H9 (cell line): ENCODE results near the gene BLTP3A. TPM values are rescaled to one million over a fixed set of nuclear protein-coding genes. Genes with fewer than 3 reads are reported as not detected.
"Not testable (repeated sequence)": the region's sequence is repeated elsewhere in the genome, so short reads cannot be mapped to it uniquely, and the experiment has no call there.

Source experiments
- DNase-seq: peaks from one replicate; pipeline ENCODE4 v3.0.0-alpha.2; 2017
- H2AFZ ChIP-seq: one replicate; pipeline ENCODE4 v1.6.1; 2013; ENCODE audit warnings: mild to moderate bottlenecking, low read length, control low read depth, moderate library complexity
- H2AK5ac ChIP-seq: 2 replicates; pipeline ENCODE4 v1.6.1; 2013; ENCODE audit warnings: low read length, control low read depth, mixed read lengths; ENCODE audit not compliant: insufficient read length
- H2BK120ac ChIP-seq: one replicate; pipeline ENCODE4 v1.6.1; 2013; ENCODE audit warnings: low read depth, mild to moderate bottlenecking, low read length, control low read depth, inconsistent platforms; ENCODE audit not compliant: poor library complexity, severe bottlenecking
- H2BK12ac ChIP-seq: 2 replicates; pipeline ENCODE4 v1.6.1; 2013; ENCODE audit warnings: low read length, control low read depth, mixed read lengths, low read depth; ENCODE audit not compliant: insufficient read length
- H2BK15ac ChIP-seq: 2 replicates; pipeline ENCODE4 v1.6.1; 2013; ENCODE audit warnings: low read depth, low read length, control low read depth
- H2BK20ac ChIP-seq: one replicate; pipeline ENCODE4 v1.6.1; 2013; ENCODE audit warnings: low read depth, mild to moderate bottlenecking, low read length, control low read depth, inconsistent platforms; ENCODE audit not compliant: poor library complexity, severe bottlenecking
- H2BK5ac ChIP-seq: 2 replicates; pipeline ENCODE4 v1.6.1; 2013; ENCODE audit warnings: low read length, control low read depth, mixed read lengths; ENCODE audit not compliant: insufficient read length
- H3K14ac ChIP-seq: 2 replicates; pipeline ENCODE4 v1.6.1; 2013; ENCODE audit warnings: low read length, control low read depth; ENCODE audit not compliant: insufficient read depth
- H3K18ac ChIP-seq: 2 replicates; pipeline ENCODE4 v1.6.1; 2013; ENCODE audit warnings: low read depth, mild to moderate bottlenecking, mixed read lengths, low read length, control low read depth; ENCODE audit not compliant: insufficient read length
- H3K23ac ChIP-seq: 2 replicates; pipeline ENCODE4 v1.6.1; 2013; ENCODE audit warnings: low read length, control low read depth, mixed read lengths, low read depth; ENCODE audit not compliant: insufficient read length
- H3K23me2 ChIP-seq: 2 replicates; pipeline ENCODE4 v1.6.1; 2013; ENCODE audit warnings: low read depth, mild to moderate bottlenecking, mixed read lengths, low read length, control low read depth; ENCODE audit not compliant: insufficient read length, poor library complexity, severe bottlenecking
- H3K27ac ChIP-seq: 2 replicates; pipeline ENCODE4 v1.5.1; 2013; ENCODE audit warnings: low read length, control low read depth, mixed read lengths, low read depth; ENCODE audit not compliant: insufficient read length
- H3K27me3 ChIP-seq: 2 replicates; pipeline ENCODE4 v1.6.1; 2013; ENCODE audit warnings: low read length, control low read depth, inconsistent platforms; ENCODE audit not compliant: insufficient read depth
- H3K4ac ChIP-seq: 2 replicates; pipeline ENCODE4 v1.6.1; 2013; ENCODE audit warnings: low read depth, mild to moderate bottlenecking, control low read depth, inconsistent platforms, low read length, moderate library complexity
- H3K4me1 ChIP-seq: 2 replicates; pipeline ENCODE4 v1.6.1; 2013; ENCODE audit warnings: low read length, control low read depth, inconsistent platforms; ENCODE audit not compliant: insufficient read depth
- H3K4me2 ChIP-seq: 2 replicates; pipeline ENCODE4 v1.6.1; 2013; ENCODE audit warnings: low read length, control low read depth, mixed read lengths; ENCODE audit not compliant: insufficient read length, insufficient read depth
- H3K56ac ChIP-seq: 2 replicates; pipeline ENCODE4 v1.6.1; 2013; ENCODE audit warnings: low read depth, mild to moderate bottlenecking, mixed read lengths, low read length, control low read depth; ENCODE audit not compliant: insufficient read length
- H3K79me1 ChIP-seq: 2 replicates; pipeline ENCODE4 v1.6.1; 2013; ENCODE audit warnings: low read depth, mild to moderate bottlenecking, moderate library complexity, low read length, control low read depth, inconsistent platforms; ENCODE audit not compliant: insufficient read depth, poor library complexity, severe bottlenecking
- H3K79me2 ChIP-seq: 2 replicates; pipeline ENCODE4 v1.6.1; 2013; ENCODE audit warnings: low read length, control low read depth, inconsistent platforms; ENCODE audit not compliant: insufficient read depth
- H3K9ac ChIP-seq: 2 replicates; pipeline ENCODE4 v1.6.1; 2013; ENCODE audit warnings: low read length, control low read depth, mixed read lengths; ENCODE audit not compliant: insufficient read length; ENCODE audit errors: extremely low read depth
- H3K9me3 ChIP-seq: one replicate; pipeline ENCODE4 v1.6.1; 2013; ENCODE audit warnings: low read depth, low read length, inconsistent platforms; ENCODE audit not compliant: control insufficient read depth
- H3T11ph ChIP-seq: one replicate; pipeline ENCODE4 v1.6.1; 2013; ENCODE audit warnings: mild to moderate bottlenecking, low read length, control low read depth, inconsistent platforms
- H4K20me1 ChIP-seq: one replicate; pipeline ENCODE4 v1.6.1; 2013; ENCODE audit not compliant: control insufficient read depth, insufficient read length, insufficient read depth
- H4K5ac ChIP-seq: 2 replicates; pipeline ENCODE4 v1.6.1; 2013; ENCODE audit warnings: low read depth, mild to moderate bottlenecking, mixed read lengths, low read length, control low read depth; ENCODE audit not compliant: insufficient read length
- H4K8ac ChIP-seq: replicated peaks from 2 replicates; pipeline ENCODE4 v1.6.1; 2013; ENCODE audit warnings: low read length, control low read depth, mixed read lengths, low read depth; ENCODE audit not compliant: insufficient read length
- H4K91ac ChIP-seq: 2 replicates; pipeline ENCODE4 v1.6.1; 2013; ENCODE audit warnings: low read depth, mild to moderate bottlenecking, moderate library complexity, mixed read lengths, low read length, control low read depth; ENCODE audit not compliant: insufficient read length
- H3K27ac Mint-ChIP-seq, 3 experiments: 2 replicates in 2 of 3; 3 replicates in 1 of 3; pipeline ENCODE4 v1.8.0; 2020 to 2021; ENCODE audit warnings: mixed read lengths in 3 of 3, mild to moderate bottlenecking in 1 of 3, moderate library complexity in 1 of 3
- H3K27me3 Mint-ChIP-seq: 2 replicates; pipeline ENCODE4 v1.8.0; 2021; ENCODE audit warnings: low read depth, mild to moderate bottlenecking, moderate library complexity, mixed read lengths
- H3K36me3 Mint-ChIP-seq, 3 experiments: 2 replicates in 2 of 3; 3 replicates in 1 of 3; pipeline ENCODE4 v1.8.0; 2020 to 2021; ENCODE audit warnings: low read depth in 3 of 3, mixed read lengths in 3 of 3; ENCODE audit not compliant: insufficient read depth in 1 of 3
- H3K4me1 Mint-ChIP-seq, 2 experiments: 2 replicates each; pipeline ENCODE4 v1.8.0; 2020; ENCODE audit warnings: mixed read lengths in 2 of 2
- H3K4me3 Mint-ChIP-seq, 2 experiments: 2 replicates in 1 of 2; 3 replicates in 1 of 2; pipeline ENCODE4 v1.8.0; 2020 to 2021; ENCODE audit warnings: mild to moderate bottlenecking in 2 of 2, mixed read lengths in 2 of 2, moderate library complexity in 1 of 2
- H3K9me3 Mint-ChIP-seq, 2 experiments: 2 replicates in 1 of 2; 3 replicates in 1 of 2; pipeline ENCODE4 v1.8.0; 2020; ENCODE audit warnings: mild to moderate bottlenecking in 2 of 2, mixed read lengths in 2 of 2, moderate library complexity in 1 of 2
- CTCF ChIP-seq: fragments of 200-600 bp; sonication (generic); conservative IDR thresholded peaks from 3 replicates; pipeline ENCODE4 v1.8.0; 2021; ENCODE audit warnings: antibody characterized with exemption, mild to moderate bottlenecking
- WGBS: extraction: QIAGEN DNeasy Blood & Tissue Kit; methylation state at CpG from one replicate; pipeline ENCODE4 v1.1.7; 2013; ENCODE audit warnings: missing lambda C conversion rate, low lambda C conversion rate, mixed read lengths; ENCODE audit not compliant: insufficient read length; ENCODE audit errors: extremely low coverage; 5-methylcytosine and 5-hydroxymethylcytosine counted together
- total RNA-seq: library from RNA; stranded (reverse); gene quantifications from 2 replicates; pipeline ENCODE4 v1.2.1, GENCODE V29; 2021

The BLTP3A gene
- total RNA-seq, 1 experiment from 2014 or later = 17.8 TPM

DNA sequence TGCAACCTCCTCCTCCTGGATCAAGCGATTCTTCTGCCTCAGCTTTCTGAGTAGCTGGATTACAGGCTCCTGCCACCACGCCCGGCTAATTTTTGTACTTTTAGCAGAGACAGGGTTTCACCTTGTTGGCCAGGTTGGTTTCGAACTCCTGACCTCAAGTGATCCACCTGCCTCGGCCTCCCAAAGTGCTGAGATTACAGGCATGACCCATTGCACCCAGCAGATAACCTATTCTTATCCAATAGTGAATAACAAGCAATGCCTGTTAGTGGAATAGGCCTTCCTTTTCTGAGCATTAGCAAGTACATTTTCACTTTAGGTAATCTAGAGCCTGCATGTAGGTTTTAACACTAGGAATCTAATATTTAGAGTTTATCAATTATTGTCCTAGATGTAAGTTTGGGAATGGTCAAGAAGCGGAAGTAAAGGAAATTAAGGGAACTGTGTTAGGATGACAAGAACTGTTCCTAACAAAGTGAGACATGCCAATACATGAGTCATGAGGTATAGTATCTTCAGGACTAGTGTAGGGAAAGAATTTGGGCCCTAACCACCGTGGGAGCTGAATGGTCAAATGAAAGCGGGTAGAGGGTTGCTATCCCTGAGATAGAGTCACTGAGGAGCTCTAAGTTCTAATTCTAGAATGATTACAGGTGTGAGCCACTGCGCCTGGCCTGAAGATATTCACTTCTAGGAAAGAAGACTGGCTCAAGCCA is 15.0 kb downstream of the BLTP3A start:
- H3K23me2 ChIP-seq = no peaks in the 10 kb centered on the region
- Mint-ChIP-seq H3K36me3 (no peaks in the 10 kb centered on the region), H3K4me3 (no peak overlapping the region), H3K27ac (peak overlapping the region in 1 of 3 experiments; percentile 79; a peak in 2 of 7 replicates), H3K27me3 (no peaks in the 10 kb centered on the region), H3K9me3 (no peaks in the 10 kb centered on the region), H3K4me1 (peaks cover 0 to 3% of the 10 kb centered on the region in 2 experiments; a peak in 1 of 4 replicates)
- H3K9ac ChIP-seq = no peak overlapping the region
- no peak overlapping the region for H2BK5ac ChIP-seq
- no peaks in the 10 kb centered on the region for H3K9me3 ChIP-seq
- H3K27ac ChIP-seq = no peak overlapping the region
- H2AK5ac ChIP-seq = no peak overlapping the region
- H2BK15ac ChIP-seq = no peak overlapping the region
- no peak overlapping the region for H3T11ph ChIP-seq
- WGBS = no CpG with 5 or more reads among the region's 9 CpGs
- H3K23ac ChIP-seq = no peak overlapping the region
- no peak for DNase-seq
- H3K14ac ChIP-seq = no peak overlapping the region
- TF ChIP-seq CTCF = no peak
- H3K18ac ChIP-seq = no peak overlapping the region
- H2AFZ ChIP-seq = no peak overlapping the region
- H4K5ac ChIP-seq = no peak overlapping the region
- no peaks in the 10 kb centered on the region for H4K20me1 ChIP-seq
- H2BK12ac ChIP-seq = no peak overlapping the region
- H3K27me3 ChIP-seq = no peaks in the 10 kb centered on the region
- H3K79me1 ChIP-seq = peaks cover 5% of the 10 kb centered on the region
- H2BK20ac ChIP-seq = no peak overlapping the region
- no peak overlapping the region for H3K56ac ChIP-seq
- H4K8ac ChIP-seq = no peak overlapping the region
- no peak overlapping the region for H4K91ac ChIP-seq
- no peak overlapping the region for H3K4ac ChIP-seq
- peaks cover 2% of the 10 kb centered on the region; the same call in 1 of the 2 replicates for H3K79me2 ChIP-seq
- no peak overlapping the region for H2BK120ac ChIP-seq
- no peak overlapping the region for H3K4me2 ChIP-seq
- H3K4me1 ChIP-seq = no peaks in the 10 kb centered on the region

DNA sequence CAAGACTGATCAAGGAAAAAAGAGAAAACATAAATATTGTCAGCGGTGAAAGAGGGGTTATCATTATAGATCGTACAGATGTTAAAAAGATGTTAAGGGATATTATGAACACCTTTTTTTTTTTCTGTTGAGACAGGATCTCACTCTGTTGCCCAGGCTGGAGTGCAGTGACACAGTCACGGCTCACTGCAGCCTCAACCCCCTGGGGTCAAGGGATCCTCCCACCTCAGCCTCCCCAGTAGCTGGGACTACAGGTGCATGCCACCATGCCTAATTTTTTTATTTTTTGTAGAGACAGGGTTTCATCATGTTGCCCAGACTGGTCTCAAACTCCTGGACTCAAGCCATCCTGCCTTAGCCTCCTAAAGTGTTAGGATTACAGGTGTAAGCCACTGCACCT is 16.6 kb downstream of the BLTP3A start:
- H3K56ac ChIP-seq, H3K4me2 ChIP-seq, H3K27ac Mint-ChIP-seq, H3K9ac ChIP-seq, H3K23me2 ChIP-seq, H2BK12ac ChIP-seq, H3K79me1 ChIP-seq, H2BK120ac ChIP-seq, H3K36me3 Mint-ChIP-seq, H4K91ac ChIP-seq, H3K18ac ChIP-seq, H4K5ac ChIP-seq, H3K27me3 ChIP-seq, H3K4me3 Mint-ChIP-seq, H3K14ac ChIP-seq, H3K4ac ChIP-seq, H3K27me3 Mint-ChIP-seq, H2AFZ ChIP-seq, H3K23ac ChIP-seq, H4K20me1 ChIP-seq, H3K79me2 ChIP-seq, H3K9me3 Mint-ChIP-seq, H3K4me1 Mint-ChIP-seq, H2BK20ac ChIP-seq, H3K4me1 ChIP-seq, H2AK5ac ChIP-seq, H3T11ph ChIP-seq, H3K27ac ChIP-seq, H4K8ac ChIP-seq, H3K9me3 ChIP-seq, H2BK15ac ChIP-seq, H2BK5ac ChIP-seq, DNase-seq: not testable (repeated sequence)
- no CpG with 5 or more reads among the region's 3 CpGs for WGBS
